H9 (cell line): ENCODE data around the gene TSPAN1. TPM values are rescaled to one million over a fixed set of nuclear protein-coding genes. Genes with fewer than 3 reads are reported as not detected.

Experiments
- DNase-seq: peaks from one replicate; pipeline ENCODE4 v3.0.0-alpha.2; 2017
- H2AFZ ChIP-seq: one replicate; pipeline ENCODE4 v1.6.1; 2013; ENCODE audit warnings: mild to moderate bottlenecking, low read length, control low read depth, moderate library complexity
- H2AK5ac ChIP-seq: 2 replicates; pipeline ENCODE4 v1.6.1; 2013; ENCODE audit warnings: low read length, control low read depth, mixed read lengths; ENCODE audit not compliant: insufficient read length
- H2BK120ac ChIP-seq: one replicate; pipeline ENCODE4 v1.6.1; 2013; ENCODE audit warnings: low read depth, mild to moderate bottlenecking, low read length, control low read depth, inconsistent platforms; ENCODE audit not compliant: poor library complexity, severe bottlenecking
- H2BK12ac ChIP-seq: 2 replicates; pipeline ENCODE4 v1.6.1; 2013; ENCODE audit warnings: low read length, control low read depth, mixed read lengths, low read depth; ENCODE audit not compliant: insufficient read length
- H2BK15ac ChIP-seq: 2 replicates; pipeline ENCODE4 v1.6.1; 2013; ENCODE audit warnings: low read depth, low read length, control low read depth
- H2BK20ac ChIP-seq: one replicate; pipeline ENCODE4 v1.6.1; 2013; ENCODE audit warnings: low read depth, mild to moderate bottlenecking, low read length, control low read depth, inconsistent platforms; ENCODE audit not compliant: poor library complexity, severe bottlenecking
- H2BK5ac ChIP-seq: 2 replicates; pipeline ENCODE4 v1.6.1; 2013; ENCODE audit warnings: low read length, control low read depth, mixed read lengths; ENCODE audit not compliant: insufficient read length
- H3K14ac ChIP-seq: 2 replicates; pipeline ENCODE4 v1.6.1; 2013; ENCODE audit warnings: low read length, control low read depth; ENCODE audit not compliant: insufficient read depth
- H3K18ac ChIP-seq: 2 replicates; pipeline ENCODE4 v1.6.1; 2013; ENCODE audit warnings: low read depth, mild to moderate bottlenecking, mixed read lengths, low read length, control low read depth; ENCODE audit not compliant: insufficient read length
- H3K23ac ChIP-seq: 2 replicates; pipeline ENCODE4 v1.6.1; 2013; ENCODE audit warnings: low read length, control low read depth, mixed read lengths, low read depth; ENCODE audit not compliant: insufficient read length
- H3K23me2 ChIP-seq: 2 replicates; pipeline ENCODE4 v1.6.1; 2013; ENCODE audit warnings: low read depth, mild to moderate bottlenecking, mixed read lengths, low read length, control low read depth; ENCODE audit not compliant: insufficient read length, poor library complexity, severe bottlenecking
- H3K27ac ChIP-seq: 2 replicates; pipeline ENCODE4 v1.5.1; 2013; ENCODE audit warnings: low read length, control low read depth, mixed read lengths, low read depth; ENCODE audit not compliant: insufficient read length
- H3K27me3 ChIP-seq: 2 replicates; pipeline ENCODE4 v1.6.1; 2013; ENCODE audit warnings: low read length, control low read depth, inconsistent platforms; ENCODE audit not compliant: insufficient read depth
- H3K4ac ChIP-seq: 2 replicates; pipeline ENCODE4 v1.6.1; 2013; ENCODE audit warnings: low read depth, mild to moderate bottlenecking, control low read depth, inconsistent platforms, low read length, moderate library complexity
- H3K4me1 ChIP-seq: 2 replicates; pipeline ENCODE4 v1.6.1; 2013; ENCODE audit warnings: low read length, control low read depth, inconsistent platforms; ENCODE audit not compliant: insufficient read depth
- H3K4me2 ChIP-seq: 2 replicates; pipeline ENCODE4 v1.6.1; 2013; ENCODE audit warnings: low read length, control low read depth, mixed read lengths; ENCODE audit not compliant: insufficient read length, insufficient read depth
- H3K56ac ChIP-seq: 2 replicates; pipeline ENCODE4 v1.6.1; 2013; ENCODE audit warnings: low read depth, mild to moderate bottlenecking, mixed read lengths, low read length, control low read depth; ENCODE audit not compliant: insufficient read length
- H3K79me1 ChIP-seq: 2 replicates; pipeline ENCODE4 v1.6.1; 2013; ENCODE audit warnings: low read depth, mild to moderate bottlenecking, moderate library complexity, low read length, control low read depth, inconsistent platforms; ENCODE audit not compliant: insufficient read depth, poor library complexity, severe bottlenecking
- H3K79me2 ChIP-seq: 2 replicates; pipeline ENCODE4 v1.6.1; 2013; ENCODE audit warnings: low read length, control low read depth, inconsistent platforms; ENCODE audit not compliant: insufficient read depth
- H3K9ac ChIP-seq: 2 replicates; pipeline ENCODE4 v1.6.1; 2013; ENCODE audit warnings: low read length, control low read depth, mixed read lengths; ENCODE audit not compliant: insufficient read length; ENCODE audit errors: extremely low read depth
- H3K9me3 ChIP-seq: one replicate; pipeline ENCODE4 v1.6.1; 2013; ENCODE audit warnings: low read depth, low read length, inconsistent platforms; ENCODE audit not compliant: control insufficient read depth
- H3T11ph ChIP-seq: one replicate; pipeline ENCODE4 v1.6.1; 2013; ENCODE audit warnings: mild to moderate bottlenecking, low read length, control low read depth, inconsistent platforms
- H4K20me1 ChIP-seq: one replicate; pipeline ENCODE4 v1.6.1; 2013; ENCODE audit not compliant: control insufficient read depth, insufficient read length, insufficient read depth
- H4K5ac ChIP-seq: 2 replicates; pipeline ENCODE4 v1.6.1; 2013; ENCODE audit warnings: low read depth, mild to moderate bottlenecking, mixed read lengths, low read length, control low read depth; ENCODE audit not compliant: insufficient read length
- H4K8ac ChIP-seq: replicated peaks from 2 replicates; pipeline ENCODE4 v1.6.1; 2013; ENCODE audit warnings: low read length, control low read depth, mixed read lengths, low read depth; ENCODE audit not compliant: insufficient read length
- H4K91ac ChIP-seq: 2 replicates; pipeline ENCODE4 v1.6.1; 2013; ENCODE audit warnings: low read depth, mild to moderate bottlenecking, moderate library complexity, mixed read lengths, low read length, control low read depth; ENCODE audit not compliant: insufficient read length
- H3K27ac Mint-ChIP-seq, 3 experiments: 2 replicates in 2 of 3; 3 replicates in 1 of 3; pipeline ENCODE4 v1.8.0; 2020 to 2021; ENCODE audit warnings: mixed read lengths in 3 of 3, mild to moderate bottlenecking in 1 of 3, moderate library complexity in 1 of 3
- H3K27me3 Mint-ChIP-seq: 2 replicates; pipeline ENCODE4 v1.8.0; 2021; ENCODE audit warnings: low read depth, mild to moderate bottlenecking, moderate library complexity, mixed read lengths
- H3K36me3 Mint-ChIP-seq, 3 experiments: 2 replicates in 2 of 3; 3 replicates in 1 of 3; pipeline ENCODE4 v1.8.0; 2020 to 2021; ENCODE audit warnings: low read depth in 3 of 3, mixed read lengths in 3 of 3; ENCODE audit not compliant: insufficient read depth in 1 of 3
- H3K4me1 Mint-ChIP-seq, 2 experiments: 2 replicates each; pipeline ENCODE4 v1.8.0; 2020; ENCODE audit warnings: mixed read lengths in 2 of 2
- H3K4me3 Mint-ChIP-seq, 2 experiments: 2 replicates in 1 of 2; 3 replicates in 1 of 2; pipeline ENCODE4 v1.8.0; 2020 to 2021; ENCODE audit warnings: mild to moderate bottlenecking in 2 of 2, mixed read lengths in 2 of 2, moderate library complexity in 1 of 2
- H3K9me3 Mint-ChIP-seq, 2 experiments: 2 replicates in 1 of 2; 3 replicates in 1 of 2; pipeline ENCODE4 v1.8.0; 2020; ENCODE audit warnings: mild to moderate bottlenecking in 2 of 2, mixed read lengths in 2 of 2, moderate library complexity in 1 of 2
- WGBS: extraction: QIAGEN DNeasy Blood & Tissue Kit; methylation state at CpG from one replicate; pipeline ENCODE4 v1.1.7; 2013; ENCODE audit warnings: missing lambda C conversion rate, low lambda C conversion rate, mixed read lengths; ENCODE audit not compliant: insufficient read length; ENCODE audit errors: extremely low coverage; 5-methylcytosine and 5-hydroxymethylcytosine counted together
- total RNA-seq: library from RNA; stranded (reverse); gene quantifications from 2 replicates; pipeline ENCODE4 v1.2.1, GENCODE V29; 2021
- TF ChIP-seq, protein P1 (sequence below): fragments of 200-600 bp; sonication (generic); conservative IDR thresholded peaks from 3 replicates; pipeline ENCODE4 v1.8.0; 2021; ENCODE audit warnings: antibody characterized with exemption, mild to moderate bottlenecking

TSPAN1 gene
- total RNA-seq, 1 experiment from 2014 or later, result not detected

DNA sequence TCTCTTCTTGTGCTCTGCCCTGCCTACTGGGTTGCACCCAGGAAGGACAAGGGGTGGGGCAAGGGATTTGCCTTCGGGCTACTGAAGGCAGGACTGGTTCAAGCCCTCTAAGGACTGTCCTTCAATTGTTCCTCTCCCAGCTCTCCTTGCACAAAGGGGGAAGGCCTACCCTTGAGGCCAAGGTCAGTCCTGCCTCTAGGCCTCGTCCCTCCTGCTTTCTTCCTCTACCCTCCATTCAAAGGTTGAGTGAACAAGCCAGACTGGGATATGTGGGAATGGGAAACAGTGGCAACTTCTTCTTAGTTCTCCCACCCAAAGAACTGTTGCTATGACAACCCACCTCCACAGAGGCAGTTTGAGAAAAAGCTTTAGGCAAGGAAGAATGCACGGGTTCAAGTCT is 30.9 kb downstream of the TSPAN1 start:
- Histone ChIP-seq H3K27ac (no peak overlapping the region), H3K27me3 (no peaks in the 10 kb centered on the region), H3T11ph (no peak overlapping the region), H3K9me3 (no peaks in the 10 kb centered on the region), H2BK5ac (no peak overlapping the region), H3K4ac (no peak overlapping the region), H3K23ac (no peak overlapping the region), H3K23me2 (peaks cover 15% of the 10 kb centered on the region), H4K8ac (no peak overlapping the region), H4K20me1 (no peaks in the 10 kb centered on the region), H3K79me2 (no peaks in the 10 kb centered on the region), H2BK15ac (no peak overlapping the region), H4K5ac (no peak overlapping the region), H4K91ac (no peak overlapping the region), H2AFZ (no peak overlapping the region), H2BK120ac (no peak overlapping the region), H3K79me1 (no peaks in the 10 kb centered on the region), H3K14ac (no peak overlapping the region), H3K4me1 (no peaks in the 10 kb centered on the region), H3K56ac (no peak overlapping the region), H2AK5ac (no peak overlapping the region), H3K9ac (no peak overlapping the region), H3K4me2 (no peak overlapping the region), H2BK20ac (no peak overlapping the region), H2BK12ac (no peak overlapping the region), H3K18ac (no peak overlapping the region)
- peaks cover 2% of the 10 kb centered on the region for H3K27me3 Mint-ChIP-seq
- no peaks in the 10 kb centered on the region for H3K9me3 Mint-ChIP-seq
- DNase-seq, result no peak
- peaks cover 16 to 22% of the 10 kb centered on the region in 2 experiments for H3K4me1 Mint-ChIP-seq
- TF ChIP-seq, protein P1, sequence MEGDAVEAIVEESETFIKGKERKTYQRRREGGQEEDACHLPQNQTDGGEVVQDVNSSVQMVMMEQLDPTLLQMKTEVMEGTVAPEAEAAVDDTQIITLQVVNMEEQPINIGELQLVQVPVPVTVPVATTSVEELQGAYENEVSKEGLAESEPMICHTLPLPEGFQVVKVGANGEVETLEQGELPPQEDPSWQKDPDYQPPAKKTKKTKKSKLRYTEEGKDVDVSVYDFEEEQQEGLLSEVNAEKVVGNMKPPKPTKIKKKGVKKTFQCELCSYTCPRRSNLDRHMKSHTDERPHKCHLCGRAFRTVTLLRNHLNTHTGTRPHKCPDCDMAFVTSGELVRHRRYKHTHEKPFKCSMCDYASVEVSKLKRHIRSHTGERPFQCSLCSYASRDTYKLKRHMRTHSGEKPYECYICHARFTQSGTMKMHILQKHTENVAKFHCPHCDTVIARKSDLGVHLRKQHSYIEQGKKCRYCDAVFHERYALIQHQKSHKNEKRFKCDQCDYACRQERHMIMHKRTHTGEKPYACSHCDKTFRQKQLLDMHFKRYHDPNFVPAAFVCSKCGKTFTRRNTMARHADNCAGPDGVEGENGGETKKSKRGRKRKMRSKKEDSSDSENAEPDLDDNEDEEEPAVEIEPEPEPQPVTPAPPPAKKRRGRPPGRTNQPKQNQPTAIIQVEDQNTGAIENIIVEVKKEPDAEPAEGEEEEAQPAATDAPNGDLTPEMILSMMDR, result no peak
- peak overlapping the region in 1 of 2 experiments; percentile 46; a peak in 1 of 5 replicates for H3K4me3 Mint-ChIP-seq
- H3K27ac Mint-ChIP-seq, result no peak overlapping the region
- H3K36me3 Mint-ChIP-seq, result peaks cover 0 to 2% (median 2%) of the 10 kb centered on the region in 3 experiments; a peak in 3 of 7 replicates
- WGBS, result no CpG with 5 or more reads among the region's 3 CpGs
